SK-N-SH treated with all-trans-retinoic acid at 6 μM for 48 hours (cell line): Measurements from ENCODE around the gene SEZ6L.

Source experiments
- ATAC-seq: fragments of 200-7000 bp; cut with Tn5 transposase; 3 replicates; pipeline ENCODE4 v1.9.1; 2020; ENCODE audit warnings: mild to moderate bottlenecking, moderate library complexity
- ARNTL ChIP-seq: fragments of 450-650 bp; formaldehyde crosslinking; IDR thresholded peaks from 2 replicates; pipeline ENCODE4 v1.5.0; 2020; ENCODE audit warnings: low read depth, mild to moderate bottlenecking, moderate library complexity, borderline replicate concordance
- BACH2 ChIP-seq: fragments of 250-450 bp; sonication (Bioruptor Pico); IDR thresholded peaks from 2 replicates; pipeline ENCODE4 v1.9.0; 2021; ENCODE audit warnings: mild to moderate bottlenecking, borderline replicate concordance
- CSDC2 ChIP-seq: fragments of 250-450 bp; sonication (Bioruptor Pico); IDR thresholded peaks from 2 replicates; pipeline ENCODE4 v1.5.0; 2020; ENCODE audit warnings: mild to moderate bottlenecking, moderate library complexity
- ESRRG ChIP-seq: fragments of 250-450 bp; sonication (Bioruptor Pico); IDR thresholded peaks from 2 replicates; pipeline ENCODE4 v1.6.1; 2021; ENCODE audit warnings: mild to moderate bottlenecking
- GLIS3 ChIP-seq: fragments of 250-450 bp; sonication (Bioruptor Pico); IDR thresholded peaks from 2 replicates; pipeline ENCODE4 v1.5.0; 2020; ENCODE audit warnings: mild to moderate bottlenecking, moderate library complexity
- OSR1 ChIP-seq: fragments of 250-450 bp; sonication (Bioruptor Pico); IDR thresholded peaks from 2 replicates; pipeline ENCODE4 v1.8.0; 2022; ENCODE audit warnings: moderate library complexity, mild to moderate bottlenecking, inconsistent platforms
- POU6F1 ChIP-seq: fragments of 250-450 bp; sonication (Bioruptor Pico); IDR thresholded peaks from 2 replicates; pipeline ENCODE4 v1.8.0; 2021; ENCODE audit warnings: low read depth, mild to moderate bottlenecking, moderate library complexity, borderline replicate concordance
- PPARA ChIP-seq: fragments of 250-450 bp; sonication (Bioruptor Pico); IDR thresholded peaks from 2 replicates; pipeline ENCODE4 v1.5.0; 2020; ENCODE audit warnings: mild to moderate bottlenecking, borderline replicate concordance
- RARB ChIP-seq: fragments of 250-450 bp; sonication (Bioruptor Pico); IDR thresholded peaks from 2 replicates; pipeline ENCODE4 v1.8.0; 2021; ENCODE audit warnings: mild to moderate bottlenecking, moderate library complexity
- SNAI2 ChIP-seq: fragments of 250-450 bp; sonication (Bioruptor Pico); IDR thresholded peaks from 2 replicates; pipeline ENCODE4 v1.5.0; 2020; ENCODE audit warnings: mild to moderate bottlenecking, moderate library complexity
- TCF4 ChIP-seq: fragments of 250-450 bp; sonication (Bioruptor Pico); IDR thresholded peaks from 2 replicates; pipeline ENCODE4 v1.8.0; 2021; ENCODE audit warnings: mild to moderate bottlenecking, moderate library complexity, borderline replicate concordance
- TSHZ2 ChIP-seq: fragments of 250-450 bp; sonication (Bioruptor Pico); IDR thresholded peaks from 2 replicates; pipeline ENCODE4 v1.5.0; 2020; ENCODE audit warnings: mild to moderate bottlenecking, moderate library complexity
- ZC3H10 ChIP-seq: fragments of 250-450 bp; sonication (Bioruptor Pico); IDR thresholded peaks from 2 replicates; pipeline ENCODE4 v1.5.1; 2021; ENCODE audit warnings: mild to moderate bottlenecking, moderate library complexity
- ZFP3 ChIP-seq: fragments of 250-450 bp; sonication (Bioruptor Pico); IDR thresholded peaks from 2 replicates; pipeline ENCODE4 v1.5.0; 2020; ENCODE audit warnings: mild to moderate bottlenecking, moderate library complexity
- ZFP30 ChIP-seq: fragments of 450-650 bp; formaldehyde crosslinking; IDR thresholded peaks from 2 replicates; pipeline ENCODE4 v1.5.0; 2022; ENCODE audit warnings: mild to moderate bottlenecking, moderate library complexity
- ZNF565 ChIP-seq: fragments of 450-650 bp; formaldehyde crosslinking; conservative IDR thresholded peaks from 2 replicates; pipeline ENCODE4 v1.5.0; 2020; ENCODE audit warnings: low read depth, mild to moderate bottlenecking, moderate library complexity
- ZNF8 ChIP-seq: fragments of 450-650 bp; formaldehyde crosslinking; IDR thresholded peaks from 2 replicates; pipeline ENCODE4 v1.5.0; 2020; ENCODE audit warnings: mild to moderate bottlenecking, moderate library complexity
- TF ChIP-seq, protein P1 (sequence below): fragments of 250-450 bp; sonication (Bioruptor Pico); IDR thresholded peaks from 2 replicates; pipeline ENCODE4 v1.8.0; 2020; ENCODE audit warnings: mild to moderate bottlenecking, moderate library complexity, borderline replicate concordance
- TF ChIP-seq, protein P2 (sequence below): fragments of 250-450 bp; sonication (Bioruptor Pico); IDR thresholded peaks from 2 replicates; pipeline ENCODE4 v1.5.1; 2021; ENCODE audit warnings: mild to moderate bottlenecking, moderate library complexity
- TF ChIP-seq, protein P3 (sequence below): fragments of 250-450 bp; sonication (Bioruptor Pico); IDR thresholded peaks from 2 replicates; pipeline ENCODE4 v1.5.1; 2020; ENCODE audit warnings: low read depth, mild to moderate bottlenecking, moderate library complexity

Gene SEZ6L

DNA sequence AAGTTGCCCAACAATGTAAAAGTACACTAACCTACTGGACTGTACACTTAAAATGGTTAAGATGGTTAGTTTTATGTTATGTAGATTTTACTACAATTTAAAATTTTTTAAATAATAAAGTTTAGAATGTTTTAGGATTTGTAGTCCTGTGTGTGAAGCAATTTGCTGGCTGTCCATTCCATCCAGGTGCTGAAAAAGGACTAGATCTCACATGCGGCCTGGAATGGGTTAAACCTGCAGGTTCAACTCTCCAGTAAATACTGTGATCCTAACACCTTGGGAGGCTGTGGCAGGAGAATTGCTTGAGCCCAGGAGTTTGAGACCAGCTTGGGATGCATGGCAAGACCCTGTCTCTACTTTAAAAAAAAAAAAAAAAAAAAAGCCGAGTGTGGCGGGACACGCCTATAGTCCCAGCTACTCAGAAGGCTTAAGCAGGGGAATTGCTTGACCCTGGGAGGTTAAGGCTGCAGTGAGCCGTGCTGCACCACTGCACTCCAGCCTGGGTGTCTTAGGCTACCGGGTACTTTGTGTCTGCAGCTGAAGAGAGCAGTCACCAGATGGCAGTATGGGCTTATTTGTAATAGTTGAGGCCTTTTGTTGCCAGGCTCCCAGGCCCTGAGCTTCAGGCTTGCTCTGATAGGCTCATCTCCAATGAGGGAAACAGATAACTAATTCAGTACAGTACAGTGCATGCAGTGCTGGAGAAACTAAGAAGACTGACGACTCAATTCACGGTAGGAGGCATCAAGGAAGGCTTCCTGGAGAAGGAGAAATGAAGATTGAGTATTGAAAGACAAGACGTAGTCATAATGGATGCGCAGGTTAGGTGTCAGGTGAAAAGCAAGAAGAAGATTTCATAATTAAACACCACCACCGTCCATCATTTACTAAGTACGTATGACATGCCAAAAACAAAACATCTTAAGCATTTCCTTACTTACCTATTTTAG lies 195.1 kb downstream of the SEZ6L start:
- ATAC-seq, result peak; percentile 95

GRCh38 chr22:26367402-26368245 lies 198.4 kb downstream of the SEZ6L start:
- peak; percentile 60 for ATAC-seq
- TF ChIP-seq POU6F1 (CRISPR knock-in tag) (no peak), ARNTL (CRISPR knock-in tag) (no peak)

More for the DNA sequence above, 195.1 kb downstream of the SEZ6L start:
- TF ChIP-seq BACH2 (CRISPR knock-in tag) (no peak), POU6F1 (CRISPR knock-in tag) (no peak), PPARA (no peak), ESRRG (CRISPR knock-in tag) (no peak), ZFP3 (CRISPR knock-in tag) (no peak), ARNTL (CRISPR knock-in tag) (no peak), ZFP30 (CRISPR knock-in tag) (no peak), OSR1 (no peak), TCF4 (CRISPR knock-in tag) (no peak), TSHZ2 (CRISPR knock-in tag) (no peak), ZNF8 (CRISPR knock-in tag) (no peak), ZNF565 (CRISPR knock-in tag) (no peak), GLIS3 (no peak), RARB (CRISPR knock-in tag) (no peak), SNAI2 (CRISPR knock-in tag) (no peak), CSDC2 (CRISPR knock-in tag) (no peak), ZC3H10 (CRISPR knock-in tag) (no peak)
- TF ChIP-seq, protein P1, sequence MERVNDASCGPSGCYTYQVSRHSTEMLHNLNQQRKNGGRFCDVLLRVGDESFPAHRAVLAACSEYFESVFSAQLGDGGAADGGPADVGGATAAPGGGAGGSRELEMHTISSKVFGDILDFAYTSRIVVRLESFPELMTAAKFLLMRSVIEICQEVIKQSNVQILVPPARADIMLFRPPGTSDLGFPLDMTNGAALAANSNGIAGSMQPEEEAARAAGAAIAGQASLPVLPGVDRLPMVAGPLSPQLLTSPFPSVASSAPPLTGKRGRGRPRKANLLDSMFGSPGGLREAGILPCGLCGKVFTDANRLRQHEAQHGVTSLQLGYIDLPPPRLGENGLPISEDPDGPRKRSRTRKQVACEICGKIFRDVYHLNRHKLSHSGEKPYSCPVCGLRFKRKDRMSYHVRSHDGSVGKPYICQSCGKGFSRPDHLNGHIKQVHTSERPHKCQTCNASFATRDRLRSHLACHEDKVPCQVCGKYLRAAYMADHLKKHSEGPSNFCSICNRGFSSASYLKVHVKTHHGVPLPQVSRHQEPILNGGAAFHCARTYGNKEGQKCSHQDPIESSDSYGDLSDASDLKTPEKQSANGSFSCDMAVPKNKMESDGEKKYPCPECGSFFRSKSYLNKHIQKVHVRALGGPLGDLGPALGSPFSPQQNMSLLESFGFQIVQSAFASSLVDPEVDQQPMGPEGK (CRISPR knock-in tag), result no peak
- TF ChIP-seq, protein P2, sequence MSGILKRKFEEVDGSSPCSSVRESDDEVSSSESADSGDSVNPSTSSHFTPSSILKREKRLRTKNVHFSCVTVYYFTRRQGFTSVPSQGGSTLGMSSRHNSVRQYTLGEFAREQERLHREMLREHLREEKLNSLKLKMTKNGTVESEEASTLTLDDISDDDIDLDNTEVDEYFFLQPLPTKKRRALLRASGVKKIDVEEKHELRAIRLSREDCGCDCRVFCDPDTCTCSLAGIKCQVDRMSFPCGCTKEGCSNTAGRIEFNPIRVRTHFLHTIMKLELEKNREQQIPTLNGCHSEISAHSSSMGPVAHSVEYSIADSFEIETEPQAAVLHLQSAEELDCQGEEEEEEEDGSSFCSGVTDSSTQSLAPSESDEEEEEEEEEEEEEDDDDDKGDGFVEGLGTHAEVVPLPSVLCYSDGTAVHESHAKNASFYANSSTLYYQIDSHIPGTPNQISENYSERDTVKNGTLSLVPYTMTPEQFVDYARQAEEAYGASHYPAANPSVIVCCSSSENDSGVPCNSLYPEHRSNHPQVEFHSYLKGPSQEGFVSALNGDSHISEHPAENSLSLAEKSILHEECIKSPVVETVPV (CRISPR knock-in tag), result no peak
- TF ChIP-seq, protein P3, sequence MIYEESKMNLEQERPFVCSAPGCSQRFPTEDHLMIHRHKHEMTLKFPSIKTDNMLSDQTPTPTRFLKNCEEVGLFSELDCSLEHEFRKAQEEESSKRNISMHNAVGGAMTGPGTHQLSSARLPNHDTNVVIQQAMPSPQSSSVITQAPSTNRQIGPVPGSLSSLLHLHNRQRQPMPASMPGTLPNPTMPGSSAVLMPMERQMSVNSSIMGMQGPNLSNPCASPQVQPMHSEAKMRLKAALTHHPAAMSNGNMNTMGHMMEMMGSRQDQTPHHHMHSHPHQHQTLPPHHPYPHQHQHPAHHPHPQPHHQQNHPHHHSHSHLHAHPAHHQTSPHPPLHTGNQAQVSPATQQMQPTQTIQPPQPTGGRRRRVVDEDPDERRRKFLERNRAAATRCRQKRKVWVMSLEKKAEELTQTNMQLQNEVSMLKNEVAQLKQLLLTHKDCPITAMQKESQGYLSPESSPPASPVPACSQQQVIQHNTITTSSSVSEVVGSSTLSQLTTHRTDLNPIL, result no peak
